Medulla oblongata (tissue), 1 donor: ENCODE data around the gene VEZF1.

ENCODE experiments used
- DNase-seq: peaks from one replicate; pipeline ENCODE4 v3.0.0-alpha.2; 2015; ENCODE audit errors: extremely low spot score

VEZF1 gene

DNA sequence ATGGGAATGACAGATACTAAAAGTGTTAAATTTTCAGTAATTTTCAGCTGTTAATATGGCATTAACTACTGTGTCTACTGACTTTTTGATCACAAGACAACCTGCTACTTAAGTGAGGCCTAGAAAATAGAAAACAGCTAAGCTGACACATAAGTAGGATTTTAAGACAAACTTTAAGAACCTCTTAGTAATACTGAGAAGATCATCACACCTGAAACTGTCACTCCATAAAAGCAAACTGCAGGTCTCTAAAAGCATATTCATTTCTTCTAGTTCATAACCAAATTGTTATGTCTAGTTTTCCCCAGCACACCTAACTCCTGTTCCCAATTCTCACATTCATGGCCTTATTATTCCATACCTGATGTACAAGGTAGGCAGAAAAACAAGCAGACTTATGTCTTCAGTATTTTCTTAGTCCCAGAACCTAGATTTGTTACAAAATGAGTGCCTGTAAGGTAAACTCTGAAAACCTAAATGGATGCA, 11.0 kb upstream of the VEZF1 start:
- no peak for DNase-seq

DNA sequence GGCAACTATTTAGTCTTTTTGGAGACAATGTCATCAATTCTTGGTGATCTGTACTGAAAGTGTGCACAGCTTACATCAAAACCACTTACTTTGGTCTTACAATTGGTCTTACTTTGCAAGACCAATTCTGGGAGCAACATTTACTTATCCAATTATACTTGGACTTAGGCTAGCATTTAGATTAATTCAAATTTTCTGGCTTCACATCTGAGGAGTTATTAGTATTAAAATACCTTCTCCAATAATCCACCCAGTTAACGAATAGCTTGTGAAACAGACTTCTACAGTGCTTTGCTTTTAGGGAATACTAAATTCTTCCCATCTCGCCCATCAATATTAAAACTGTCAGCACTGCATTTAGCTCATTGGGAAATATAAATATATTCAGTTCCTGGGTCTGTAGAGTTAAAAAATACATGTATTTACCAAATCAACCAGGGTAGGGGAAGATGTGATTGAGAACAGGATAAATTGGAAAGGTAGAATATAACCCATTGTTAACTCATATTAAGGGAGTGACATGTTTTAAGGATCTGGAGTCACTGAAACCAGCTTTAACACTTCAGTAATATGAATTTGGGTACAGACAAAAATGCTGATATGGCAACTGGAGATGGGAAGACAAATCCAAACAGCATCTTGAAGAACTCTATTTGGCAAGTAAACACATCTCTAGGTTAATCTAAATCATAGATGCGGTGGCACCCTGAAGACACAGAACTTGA, 9.2 kb upstream of the VEZF1 start:
- no peak for DNase-seq

DNA sequence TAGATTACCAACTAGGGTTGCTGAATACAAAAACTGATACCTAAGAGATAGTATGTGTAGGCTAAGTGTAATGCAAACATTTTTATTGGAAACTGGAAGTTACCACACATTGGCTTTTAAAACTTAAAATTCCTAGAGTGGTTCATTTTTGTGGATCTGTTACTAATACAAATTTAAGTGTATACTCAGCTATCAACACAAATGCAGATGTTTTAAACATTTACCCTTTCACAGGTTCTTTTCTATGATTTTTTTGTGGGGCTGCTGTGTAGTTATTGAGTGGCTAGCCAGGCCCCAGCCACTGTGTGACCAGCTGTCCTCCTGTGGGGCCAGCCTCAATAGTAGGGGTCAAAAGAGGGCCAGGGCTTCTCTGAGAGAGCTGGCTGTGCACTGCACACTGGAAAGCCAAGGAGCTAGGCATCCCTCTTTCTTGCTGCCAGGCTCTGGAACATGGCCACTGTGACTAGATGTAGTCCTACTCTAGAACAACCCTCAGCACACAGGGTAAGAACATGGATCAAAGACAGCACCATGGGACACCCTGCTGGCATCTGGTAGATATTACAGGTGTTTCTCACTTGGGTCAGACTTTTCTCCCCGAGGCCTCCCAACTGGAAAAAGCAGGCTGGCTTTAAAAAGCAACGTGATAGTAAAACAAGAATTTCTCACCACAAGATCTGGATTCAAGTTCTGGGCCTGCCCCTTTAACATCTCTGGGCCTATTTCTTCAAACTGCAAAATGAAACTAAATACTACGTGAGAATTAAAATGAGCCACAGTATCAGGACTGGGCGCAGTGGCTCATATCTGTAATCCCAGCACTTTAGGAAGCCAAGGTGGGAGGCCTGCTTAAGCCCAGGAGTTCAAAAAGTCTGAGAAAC, 7.3 kb upstream of the VEZF1 start:
- DNase-seq, result peak; percentile 94

DNA sequence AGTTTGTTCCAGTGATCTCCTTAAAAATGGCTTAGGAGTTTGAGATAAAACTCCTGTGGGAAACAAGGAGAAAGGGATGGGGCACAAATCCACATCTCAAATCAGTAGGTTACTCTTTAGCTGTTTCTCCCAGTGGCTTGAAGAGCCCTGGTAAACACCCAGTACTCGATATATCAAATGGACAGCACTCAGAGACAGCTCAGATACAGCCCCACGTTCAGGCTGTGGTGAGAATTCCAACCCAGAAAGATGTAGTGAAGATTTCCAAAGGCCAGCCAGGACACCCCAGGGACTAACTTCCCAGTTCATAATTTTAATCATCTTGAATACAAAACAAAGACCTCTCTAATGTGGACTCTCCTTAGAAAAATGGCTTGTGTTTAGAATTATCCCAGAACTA, 6.4 kb upstream of the VEZF1 start:
- no peak for DNase-seq

DNA sequence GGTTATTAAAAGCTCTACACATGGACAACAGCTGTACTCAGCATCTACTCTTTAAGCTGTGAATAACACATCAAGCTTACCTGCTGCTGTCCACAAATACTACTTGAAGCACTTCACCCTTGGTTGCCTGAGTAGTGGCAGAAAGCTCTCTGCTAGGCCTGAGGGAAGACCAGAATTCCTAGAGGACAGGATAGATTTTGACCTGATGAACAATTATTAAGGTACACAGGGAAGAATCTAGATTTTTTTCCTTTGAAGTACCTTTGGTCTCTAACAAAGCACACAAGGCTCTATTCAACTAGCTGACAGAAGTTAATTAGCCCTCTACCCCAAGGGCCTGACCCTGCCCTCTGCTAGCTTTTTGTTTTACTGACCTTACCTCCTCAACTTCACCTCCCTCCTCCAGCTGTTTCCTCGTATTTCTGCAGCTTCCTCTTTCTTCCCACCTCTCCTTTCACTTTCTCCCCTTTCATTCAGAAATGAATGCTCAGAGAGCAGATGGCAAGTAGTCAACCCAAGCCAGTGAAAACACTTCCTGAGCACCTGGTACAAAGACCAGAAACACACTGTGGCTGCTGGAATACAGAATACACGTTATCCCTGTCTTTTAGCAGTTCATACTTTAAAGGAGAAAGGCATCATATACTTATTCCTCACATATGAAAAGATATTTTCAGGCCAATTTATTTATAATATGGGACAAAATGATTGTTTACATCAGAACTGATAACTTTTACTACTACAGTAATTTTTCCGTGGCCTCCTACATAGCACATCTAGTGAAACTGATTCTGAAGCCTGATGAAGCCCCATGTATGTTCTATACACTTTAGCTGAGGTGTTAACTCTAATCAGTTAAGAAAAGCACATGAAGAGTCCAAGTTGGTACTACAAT, 5.7 kb upstream of the VEZF1 start:
- no peak for DNase-seq

GRCh38 chr17:57991537-57991936, 3.5 kb upstream of the VEZF1 start:
- DNase-seq, result no peak

DNA sequence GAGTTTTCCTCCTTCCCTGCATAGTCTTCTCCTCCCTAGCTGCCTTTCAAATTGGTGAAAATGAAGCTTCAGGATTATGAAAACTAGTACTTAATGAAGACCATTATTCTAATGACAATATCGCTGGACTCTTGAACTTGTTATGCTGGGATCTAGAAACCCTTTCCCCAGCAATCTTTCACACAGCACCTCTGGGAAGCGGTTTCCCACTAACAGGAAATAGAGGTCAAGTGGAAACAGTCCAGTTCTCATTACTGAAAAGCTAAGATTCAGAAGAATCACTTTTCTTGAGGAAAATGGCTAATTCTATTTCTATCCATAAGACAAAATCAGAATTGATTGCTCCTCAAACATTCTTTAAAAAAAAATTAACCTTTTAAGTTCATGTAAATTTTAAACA, 2.0 kb upstream of the VEZF1 start:
- no peak for DNase-seq

- peak; percentile 62 for DNase-seq
These were observed 522 bp upstream of the VEZF1 start for GRCh38 chr17:57988301-57989250.

DNA sequence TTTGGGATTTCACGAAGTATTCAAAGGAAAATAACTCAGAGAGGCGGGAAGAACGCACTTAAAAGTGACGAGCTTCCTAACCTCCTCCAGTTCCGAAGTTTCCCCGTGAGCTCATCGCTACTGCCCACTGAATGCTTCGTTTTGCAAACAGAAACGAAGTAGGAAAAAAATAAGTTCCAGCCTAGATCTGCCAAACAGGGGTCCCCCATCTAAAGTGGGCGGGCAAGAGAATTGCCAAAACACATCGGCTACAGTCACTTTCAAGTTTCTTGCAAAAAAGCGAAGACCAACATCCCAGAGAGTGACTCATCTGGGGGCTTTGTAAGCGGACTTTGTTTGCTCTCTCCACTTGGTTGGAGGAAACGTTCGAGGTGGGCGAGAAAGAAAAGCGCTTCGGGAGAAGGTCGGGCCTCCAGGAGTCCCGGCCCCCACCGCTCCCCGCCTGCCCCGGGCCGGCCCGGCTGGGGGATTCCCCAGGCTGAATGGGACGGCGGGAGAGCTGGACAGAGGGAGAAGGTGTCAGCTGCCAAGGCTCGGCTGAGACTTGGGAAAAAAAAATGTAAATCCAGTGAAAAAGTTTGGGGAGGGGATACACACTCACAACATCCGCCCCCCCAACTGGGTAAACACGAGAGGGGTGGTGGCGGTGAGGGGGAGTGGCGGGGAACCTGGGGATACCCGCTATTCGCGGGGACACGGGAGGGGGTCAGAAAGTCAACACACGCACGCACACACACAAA, 1.0 kb downstream of the VEZF1 start:
- DNase-seq, result peak; percentile 70

DNA sequence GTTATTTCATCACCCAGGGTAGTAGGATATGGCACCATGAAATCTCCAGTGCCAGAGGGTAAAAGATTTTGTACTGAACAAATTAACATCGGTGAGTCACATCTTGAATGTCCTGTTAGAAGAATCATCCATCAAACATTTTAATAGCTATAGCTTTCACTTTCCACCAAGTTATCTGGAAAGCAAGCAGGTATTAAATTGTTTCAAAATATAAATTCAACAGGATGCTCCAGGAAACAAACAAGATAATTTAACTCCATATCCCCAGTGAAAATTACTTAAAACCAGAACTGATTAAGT, 2.4 kb downstream of the VEZF1 start:
- DNase-seq, result no peak

DNA sequence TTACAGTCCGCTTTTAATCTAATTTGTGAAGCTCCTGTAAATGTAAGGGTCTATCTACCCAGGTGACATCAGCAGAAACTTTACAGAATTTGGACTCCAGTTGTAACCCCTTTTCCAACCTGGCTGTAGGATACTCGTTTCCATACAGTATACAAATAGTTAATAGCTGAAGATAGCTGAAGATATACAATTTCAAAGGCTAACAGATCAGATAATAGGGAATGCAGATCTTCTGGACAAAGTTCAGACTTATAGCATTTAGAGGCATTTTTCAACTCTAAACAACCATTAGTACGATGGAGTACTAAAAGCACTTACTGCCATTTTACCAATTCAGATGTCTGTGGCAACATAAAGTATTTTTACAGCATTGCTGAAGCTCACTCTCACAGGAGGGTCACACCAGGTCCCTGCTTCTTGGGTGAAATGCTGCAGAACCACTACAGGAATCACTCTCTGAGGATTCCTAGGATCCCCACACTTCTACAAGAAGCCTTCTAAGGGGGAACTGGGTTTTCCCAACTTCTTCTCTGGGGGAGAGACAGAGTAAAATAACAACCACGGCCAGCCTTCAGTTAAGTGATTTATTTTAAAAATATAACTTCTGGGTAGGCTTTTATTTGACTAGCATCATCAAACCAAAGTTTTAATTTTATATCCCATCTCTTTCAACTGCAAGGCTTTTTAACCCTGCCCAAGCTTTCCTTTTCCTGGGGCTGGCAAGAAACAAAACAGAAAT, 2.9 kb downstream of the VEZF1 start:
- DNase-seq, result peak; percentile 22

GRCh38 chr17:57984261-57984890, 3.7 kb downstream of the VEZF1 start:
- DNase-seq, result no peak

DNA sequence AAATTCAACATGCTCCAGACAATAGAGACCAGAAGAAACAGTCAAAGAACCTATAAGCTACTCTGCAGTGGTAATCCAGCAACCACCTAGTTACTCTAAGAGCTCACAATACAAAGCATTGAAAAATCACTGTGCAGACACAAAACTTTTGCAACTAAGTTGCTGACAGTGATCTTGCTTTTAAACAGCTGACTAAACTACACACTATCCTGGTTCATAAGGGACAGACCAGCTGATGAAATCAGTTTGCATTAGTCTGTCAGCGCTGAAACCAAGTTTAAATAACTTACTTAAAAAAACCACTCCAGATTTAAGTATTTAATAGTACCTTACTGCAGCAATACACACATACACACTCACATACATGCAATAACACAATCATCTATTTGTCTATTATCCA, 4.6 kb downstream of the VEZF1 start:
- no peak for DNase-seq

DNA sequence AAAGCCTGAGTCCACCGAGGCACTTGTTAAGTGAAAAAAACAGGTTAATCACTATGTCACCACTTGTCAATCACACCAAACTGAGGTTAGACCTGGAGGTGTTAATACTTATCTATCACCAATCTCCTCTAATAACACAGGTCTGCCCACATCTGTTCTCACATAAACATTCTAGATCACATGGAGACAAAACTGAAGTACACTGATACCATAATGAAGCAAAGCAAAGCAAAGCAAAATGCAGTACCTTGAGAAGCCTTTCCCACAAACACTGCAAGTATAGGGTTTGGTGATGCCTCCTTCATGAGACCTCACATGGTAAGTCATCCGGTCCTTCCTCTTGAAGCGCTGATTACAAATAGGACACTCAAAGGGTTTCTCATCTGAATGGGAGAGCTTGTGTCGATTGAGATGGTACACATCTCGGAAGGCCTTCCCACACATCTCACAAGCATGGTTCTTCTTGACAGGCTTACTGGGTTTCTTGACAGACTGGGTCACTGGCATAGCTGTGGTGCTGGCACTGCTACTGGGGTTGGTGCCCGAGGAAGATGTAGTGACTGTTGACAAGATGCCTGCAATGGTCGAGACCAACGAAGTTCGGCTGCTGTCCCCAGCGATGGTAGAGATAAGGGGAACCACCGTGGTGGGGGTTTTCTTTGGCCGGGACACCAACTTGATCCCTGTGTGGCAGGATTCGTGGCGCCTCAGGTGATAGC, 5.4 kb downstream of the VEZF1 start:
- peak; percentile 24 for DNase-seq

- DNase-seq, result no peak
These were observed 7.5 kb downstream of the VEZF1 start for GRCh38 chr17:57980522-57980921.

- no peak for DNase-seq
These were observed 9.0 kb downstream of the VEZF1 start for GRCh38 chr17:57979076-57979475.

DNA sequence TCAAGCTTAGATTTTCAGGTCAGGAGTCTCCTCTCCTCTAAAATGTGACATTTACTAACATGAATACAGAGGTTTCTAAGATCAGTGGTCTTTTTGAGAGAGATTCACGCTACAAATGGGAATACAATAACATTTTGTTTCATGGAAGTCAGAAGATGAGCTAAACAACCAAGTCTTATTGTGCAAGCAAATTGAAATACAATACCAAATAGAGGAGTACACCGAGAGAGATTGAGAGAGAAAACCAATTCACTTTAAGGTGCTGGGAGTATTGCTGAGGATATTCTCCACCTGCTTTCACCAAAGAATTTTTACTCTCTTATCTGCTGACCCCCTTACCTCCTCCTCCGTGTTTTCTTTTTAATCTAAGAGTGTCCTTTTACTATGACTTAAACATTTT, 11.5 kb downstream of the VEZF1 start:
- DNase-seq, result peak; percentile 83

DNA sequence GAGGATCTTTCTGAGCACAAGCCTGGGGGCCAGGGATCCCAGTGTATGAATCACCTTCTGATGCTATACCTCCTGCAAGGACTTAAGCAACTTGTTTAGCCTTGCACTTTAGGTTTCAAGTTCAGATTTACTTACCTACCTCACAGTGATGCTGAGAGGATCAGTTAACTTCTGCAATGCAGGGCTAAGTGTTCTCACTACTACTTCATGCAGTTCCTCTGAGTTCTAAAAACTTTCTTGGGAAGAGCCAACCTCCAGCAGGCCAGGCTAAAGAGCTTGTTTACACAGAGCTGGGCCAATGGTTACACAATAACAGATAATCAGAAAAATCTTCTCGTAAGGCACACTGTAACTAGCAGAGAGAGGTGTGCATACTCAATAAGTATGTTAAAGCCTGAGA, 13.0 kb downstream of the VEZF1 start:
- no peak for DNase-seq
